HCT116 (cell line): ENCODE measurements around the gene CEP131. TPM values are rescaled to one million over a fixed set of nuclear protein-coding genes. Genes with fewer than 3 reads are reported as not detected.

ENCODE experiments used
- ATAC-seq: fragments of 200-7000 bp; cut with Tn5 transposase; 2 replicates; pipeline ENCODE4 v1.9.1; 2020; ENCODE audit warnings: mild to moderate bottlenecking, moderate library complexity
- BruUV-seq: library from RNA; stranded (reverse); fragments of 400-500 nt; replicated peaks from 2 replicates; lab custom pipeline; 2021; lab: Mats Ljungman, UMichigan
- CTCF ChIA-PET: fragments of 300-600 bp; sonication (Branson Sonifier 250); formaldehyde crosslinking; loops from one replicate; lab custom pipeline; 2021; ENCODE audit warnings: antibody characterized with exemption; lab: Charles Lee
- POLR2A ChIA-PET: fragments of 300-600, 350-600 bp; sonication (Branson Sonifier 250); formaldehyde crosslinking; loops from one replicate; lab custom pipeline; 2021; ENCODE audit warnings: antibody characterized with exemption; lab: Charles Lee
- RAD21 ChIA-PET, 2 experiments: fragments of 300-600 bp; sonication (Branson Sonifier 250); formaldehyde crosslinking; loops; one replicate each; lab custom pipeline; 2023; ENCODE audit warnings: low total read pairs in 2 of 2; ENCODE audit not compliant: uncharacterized antibody in 2 of 2, unreplicated experiment in 2 of 2, low non-redundant PET in 1 of 2; lab: Charles Lee
- DNase-seq: peaks from one replicate; pipeline ENCODE4 v3.0.0-alpha.2; 2010; ENCODE audit warnings: low read depth, low spot score
- H2AFZ ChIP-seq: fragments of 200-600 bp; shearing (Covaris generic), sonication (generic); 2 replicates; pipeline ENCODE4 v1.6.1; 2017; ENCODE audit warnings: low read depth, mixed run types, mixed read lengths, antibody characterized with exemption, low read length; ENCODE audit not compliant: poor library complexity, severe bottlenecking
- H3K27ac ChIP-seq: 2 replicates; pipeline ENCODE4 v1.5.1; 2012; ENCODE audit warnings: low read depth, low read length
- H3K27me3 ChIP-seq: fragments of 200-600 bp; sonication (generic); 2 replicates; pipeline ENCODE4 v1.6.1; 2016; ENCODE audit warnings: mixed run types, low read length, mixed read lengths; ENCODE audit not compliant: insufficient read depth
- H3K36me3 ChIP-seq, 2 experiments: fragments of 200-500 bp in 1 of 2; fragments of 200-600 bp in 1 of 2; sonication (Bioruptor generic) in 1 of 2; sonication (generic) in 1 of 2; 2 replicates each; pipeline versions ENCODE4 v1.5.1 to v1.6.1; 2014 to 2016; ENCODE audit warnings: low read length in 2 of 2, inconsistent platforms in 1 of 2, mixed read lengths in 1 of 2, mixed run types in 1 of 2; ENCODE audit not compliant: insufficient read depth in 2 of 2, control insufficient read depth in 1 of 2
- H3K4me1 ChIP-seq, 2 experiments: fragments of 200-600 bp in 1 of 2; sonication (generic) in 1 of 2; 2 replicates each; pipeline versions ENCODE4 v1.5.1 to v1.6.1; 2012 to 2017; ENCODE audit warnings: low read length in 2 of 2, inconsistent platforms in 1 of 2, mild to moderate bottlenecking in 1 of 2, mixed read lengths in 1 of 2, mixed run types in 1 of 2, moderate library complexity in 1 of 2; ENCODE audit not compliant: insufficient read depth in 2 of 2, control insufficient read depth in 1 of 2
- H3K4me2 ChIP-seq: fragments of 200-600 bp; sonication (generic); 2 replicates; pipeline ENCODE4 v1.6.1; 2017; ENCODE audit warnings: mixed run types, low read length, mixed read lengths
- H3K4me3 ChIP-seq, 2 experiments: fragments of 200-600 bp in 1 of 2; sonication (generic) in 1 of 2; replicated peaks in 1 of 2; 2 replicates each; pipeline ENCODE4 v1.5.1; 2011 to 2016; ENCODE audit warnings: low read length in 2 of 2, control low read depth in 1 of 2, low read depth in 1 of 2, mild to moderate bottlenecking in 1 of 2, mixed read lengths in 1 of 2, mixed run types in 1 of 2
- H3K79me2 ChIP-seq: fragments of 200-600 bp; sonication (generic); 2 replicates; pipeline ENCODE4 v1.6.1; 2017; ENCODE audit warnings: mild to moderate bottlenecking, mixed run types, low read length, moderate library complexity, mixed read lengths; ENCODE audit not compliant: insufficient read depth
- H3K9ac ChIP-seq: fragments of 200-600 bp; sonication (generic); 2 replicates; pipeline ENCODE4 v1.6.1; 2016; ENCODE audit warnings: low read length, mixed read lengths
- H3K9me2 ChIP-seq: fragments of 200-600 bp; sonication (generic), shearing (Covaris generic); 2 replicates; pipeline ENCODE4 v1.6.1; 2017; ENCODE audit warnings: mixed run types, mild to moderate bottlenecking, moderate library complexity; ENCODE audit not compliant: insufficient read depth
- H3K9me3 ChIP-seq, 2 experiments: fragments of 200-500 bp in 1 of 2; fragments of 200-600 bp in 1 of 2; sonication (Bioruptor generic) in 1 of 2; sonication (generic) in 1 of 2; 2 replicates each; pipeline ENCODE4 v1.6.1; 2014 to 2017; ENCODE audit warnings: low read length in 2 of 2, mixed read lengths in 2 of 2, inconsistent platforms in 1 of 2, low read depth in 1 of 2, mild to moderate bottlenecking in 1 of 2, mixed run types in 1 of 2, moderate library complexity in 1 of 2; ENCODE audit not compliant: control insufficient read depth in 1 of 2, insufficient read depth in 1 of 2
- H4K20me1 ChIP-seq: fragments of 200-600 bp; sonication (generic), shearing (Covaris generic); 2 replicates; pipeline ENCODE4 v1.6.1; 2017; ENCODE audit warnings: mixed run types, mild to moderate bottlenecking, moderate library complexity; ENCODE audit not compliant: insufficient read depth
- CBX3 ChIP-seq: IDR thresholded peaks from 2 replicates; pipeline ENCODE4 v1.6.1; 2012; ENCODE audit warnings: low read depth
- CEBPB ChIP-seq: IDR thresholded peaks from 2 replicates; pipeline ENCODE4 v1.6.1; 2012; ENCODE audit warnings: low read depth
- EGR1 ChIP-seq: IDR thresholded peaks from 2 replicates; pipeline ENCODE4 v1.6.1; 2012; ENCODE audit warnings: low read depth
- EZH2 ChIP-seq: fragments of 200-600 bp; sonication (generic); IDR thresholded peaks from 2 replicates; pipeline ENCODE4 v1.6.1; 2017; ENCODE audit warnings: antibody characterized with exemption, mixed run types
- POLR2A ChIP-seq: IDR thresholded peaks from 2 replicates; pipeline ENCODE4 v1.7.0; 2011; ENCODE audit warnings: borderline replicate concordance; ENCODE audit not compliant: insufficient read depth, insufficient read length; ENCODE audit errors: extremely low read depth
- POLR2AphosphoS5 ChIP-seq: IDR thresholded peaks from 2 replicates; pipeline ENCODE4 v1.6.1; 2011; ENCODE audit warnings: mild to moderate bottlenecking, low read depth, low read length, moderate library complexity
- SIN3A ChIP-seq: IDR thresholded peaks from 2 replicates; pipeline ENCODE4 v1.6.1; 2012; ENCODE audit warnings: low read depth
- SP1 ChIP-seq: IDR thresholded peaks from 2 replicates; pipeline ENCODE4 v1.6.1; 2012; ENCODE audit warnings: low read depth
- ZFX ChIP-seq: fragments of 450-650 bp; IDR thresholded peaks from 2 replicates; pipeline ENCODE4 v1.6.1; 2017
- intact Hi-C: fragments of 100-400 bp; cut with micrococcal nuclease; formaldehyde crosslinking; loops from 2 replicates; pipeline ENCODE4 v1.10.0; 2022
- total RNA-seq: library from RNA; stranded (reverse); gene quantifications from one replicate; pipeline ENCODE4 v1.2.1, GENCODE V29; 2021; ENCODE audit not compliant: unreplicated experiment
- TF ChIP-seq, protein P1 (sequence below), 3 experiments: fragments of 200-600 bp in 1 of 3; sonication (generic) in 1 of 3; IDR thresholded peaks in 2 of 3; conservative IDR thresholded peaks in 1 of 3; 2 replicates each; pipeline ENCODE4 v1.5.1; 2012 to 2017; ENCODE audit warnings: low read depth in 2 of 3, low read length in 2 of 3, antibody characterized with exemption in 1 of 3, borderline replicate concordance in 1 of 3, control low read depth in 1 of 3, mild to moderate bottlenecking in 1 of 3, mixed read lengths in 1 of 3, mixed run types in 1 of 3, moderate library complexity in 1 of 3; ENCODE audit not compliant: insufficient read depth in 1 of 3
- TF ChIP-seq, protein P2 (sequence below): IDR thresholded peaks from 2 replicates; pipeline ENCODE4 v1.6.1; 2012; ENCODE audit warnings: low read depth

CEP131 gene
- total RNA-seq, 1 experiment from 2014 or later = 30.2 TPM

DNA sequence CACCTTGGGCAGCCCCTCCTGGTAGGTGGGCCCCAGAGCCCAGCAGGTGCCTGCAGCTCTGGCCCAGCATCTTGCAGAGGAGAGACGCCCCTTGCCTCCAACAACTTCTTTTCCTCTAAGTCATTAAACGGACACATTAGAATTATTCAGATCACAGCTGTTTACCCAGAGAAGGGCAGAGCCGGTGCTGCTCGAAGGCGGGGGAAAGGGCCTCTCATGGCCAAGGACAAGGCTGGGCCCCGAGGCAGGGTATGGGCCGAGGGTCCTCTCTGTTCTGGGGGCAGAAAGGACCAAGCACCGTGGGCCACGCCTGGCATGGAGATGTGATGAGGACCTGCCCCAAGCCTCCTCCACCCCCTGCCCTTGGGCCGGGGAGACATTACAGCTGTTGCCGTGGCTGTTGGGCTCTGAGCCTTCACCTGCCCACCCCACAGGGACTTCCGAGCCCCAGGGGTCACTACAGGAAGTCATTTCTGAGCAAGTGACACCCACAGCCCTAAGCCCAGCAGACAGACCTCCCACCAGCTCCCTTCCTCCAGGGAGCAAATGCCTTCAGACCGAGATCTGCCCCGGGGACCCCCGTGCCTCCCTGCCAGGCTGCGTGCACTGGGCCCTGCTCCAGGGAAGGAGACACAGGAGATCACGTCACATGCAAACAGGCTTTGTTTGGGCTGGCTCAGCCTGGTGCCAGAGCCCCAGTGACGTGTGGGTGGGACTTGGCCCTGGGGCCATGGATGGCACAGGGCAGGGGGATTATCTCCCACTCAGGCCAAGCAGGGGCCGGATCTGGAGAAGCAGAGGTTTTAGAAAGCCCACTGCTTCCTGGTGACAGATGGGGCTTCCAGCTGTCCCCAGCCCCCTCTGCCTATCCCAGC, 58.2 kb downstream of the CEP131 start:
- ATAC-seq (no peak), DNase-seq (no peak)
- H3K27me3 ChIP-seq = no peaks in the 10 kb centered on the region
- no peak overlapping the region for H3K9ac ChIP-seq
- no peaks in the 10 kb centered on the region for H3K4me1 ChIP-seq
- no peak overlapping the region for H2AFZ ChIP-seq
- no peak overlapping the region for H3K4me2 ChIP-seq
- no peak overlapping the region for H3K4me3 ChIP-seq
- no peaks in the 10 kb centered on the region for H3K36me3 ChIP-seq
- no peaks in the 10 kb centered on the region for H4K20me1 ChIP-seq
- POLR2A ChIA-PET = no interaction called here
- TF ChIP-seq, protein P1, sequence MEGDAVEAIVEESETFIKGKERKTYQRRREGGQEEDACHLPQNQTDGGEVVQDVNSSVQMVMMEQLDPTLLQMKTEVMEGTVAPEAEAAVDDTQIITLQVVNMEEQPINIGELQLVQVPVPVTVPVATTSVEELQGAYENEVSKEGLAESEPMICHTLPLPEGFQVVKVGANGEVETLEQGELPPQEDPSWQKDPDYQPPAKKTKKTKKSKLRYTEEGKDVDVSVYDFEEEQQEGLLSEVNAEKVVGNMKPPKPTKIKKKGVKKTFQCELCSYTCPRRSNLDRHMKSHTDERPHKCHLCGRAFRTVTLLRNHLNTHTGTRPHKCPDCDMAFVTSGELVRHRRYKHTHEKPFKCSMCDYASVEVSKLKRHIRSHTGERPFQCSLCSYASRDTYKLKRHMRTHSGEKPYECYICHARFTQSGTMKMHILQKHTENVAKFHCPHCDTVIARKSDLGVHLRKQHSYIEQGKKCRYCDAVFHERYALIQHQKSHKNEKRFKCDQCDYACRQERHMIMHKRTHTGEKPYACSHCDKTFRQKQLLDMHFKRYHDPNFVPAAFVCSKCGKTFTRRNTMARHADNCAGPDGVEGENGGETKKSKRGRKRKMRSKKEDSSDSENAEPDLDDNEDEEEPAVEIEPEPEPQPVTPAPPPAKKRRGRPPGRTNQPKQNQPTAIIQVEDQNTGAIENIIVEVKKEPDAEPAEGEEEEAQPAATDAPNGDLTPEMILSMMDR (IDR thresholded peaks at IDR 0.05 in 2 of 3, conservative IDR thresholded peaks at IDR 0.05 in 1 of 3; ENCODE audit: borderline replicate concordance in 1 of 3, insufficient read depth in 1 of 3, low read depth in 2 of 3, low read length in 2 of 3) = no peak
- no peak for TF ChIP-seq ZFX
- no peak for TF ChIP-seq SP1
- TF ChIP-seq, protein P2, sequence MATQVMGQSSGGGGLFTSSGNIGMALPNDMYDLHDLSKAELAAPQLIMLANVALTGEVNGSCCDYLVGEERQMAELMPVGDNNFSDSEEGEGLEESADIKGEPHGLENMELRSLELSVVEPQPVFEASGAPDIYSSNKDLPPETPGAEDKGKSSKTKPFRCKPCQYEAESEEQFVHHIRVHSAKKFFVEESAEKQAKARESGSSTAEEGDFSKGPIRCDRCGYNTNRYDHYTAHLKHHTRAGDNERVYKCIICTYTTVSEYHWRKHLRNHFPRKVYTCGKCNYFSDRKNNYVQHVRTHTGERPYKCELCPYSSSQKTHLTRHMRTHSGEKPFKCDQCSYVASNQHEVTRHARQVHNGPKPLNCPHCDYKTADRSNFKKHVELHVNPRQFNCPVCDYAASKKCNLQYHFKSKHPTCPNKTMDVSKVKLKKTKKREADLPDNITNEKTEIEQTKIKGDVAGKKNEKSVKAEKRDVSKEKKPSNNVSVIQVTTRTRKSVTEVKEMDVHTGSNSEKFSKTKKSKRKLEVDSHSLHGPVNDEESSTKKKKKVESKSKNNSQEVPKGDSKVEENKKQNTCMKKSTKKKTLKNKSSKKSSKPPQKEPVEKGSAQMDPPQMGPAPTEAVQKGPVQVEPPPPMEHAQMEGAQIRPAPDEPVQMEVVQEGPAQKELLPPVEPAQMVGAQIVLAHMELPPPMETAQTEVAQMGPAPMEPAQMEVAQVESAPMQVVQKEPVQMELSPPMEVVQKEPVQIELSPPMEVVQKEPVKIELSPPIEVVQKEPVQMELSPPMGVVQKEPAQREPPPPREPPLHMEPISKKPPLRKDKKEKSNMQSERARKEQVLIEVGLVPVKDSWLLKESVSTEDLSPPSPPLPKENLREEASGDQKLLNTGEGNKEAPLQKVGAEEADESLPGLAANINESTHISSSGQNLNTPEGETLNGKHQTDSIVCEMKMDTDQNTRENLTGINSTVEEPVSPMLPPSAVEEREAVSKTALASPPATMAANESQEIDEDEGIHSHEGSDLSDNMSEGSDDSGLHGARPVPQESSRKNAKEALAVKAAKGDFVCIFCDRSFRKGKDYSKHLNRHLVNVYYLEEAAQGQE = no peak
- no peak for TF ChIP-seq EGR1
- TF ChIP-seq POLR2A = no peak
- no peak for TF ChIP-seq SIN3A
- no peak for TF ChIP-seq CEBPB
- TF ChIP-seq EZH2 = no peak
- no peak for TF ChIP-seq CBX3
- no peak for TF ChIP-seq POLR2AphosphoS5
- CTCF ChIA-PET = no interaction called here
- no peaks in the 10 kb centered on the region for H3K9me2 ChIP-seq
- no peaks in the 10 kb centered on the region for H3K9me3 ChIP-seq
- no peak overlapping the region; the same call in 1 of the 2 replicates for H3K27ac ChIP-seq
- H3K79me2 ChIP-seq = no peaks in the 10 kb centered on the region
- RAD21 ChIA-PET = no interaction called here
- intact Hi-C loops = no loop called here
- BruUV-seq = no TSS peak
